Endothelial cell of umbilical vein (primary cell): ENCODE results near the gene WIPF3. TPM values are rescaled to one million over a fixed set of nuclear protein-coding genes. Genes with fewer than 3 reads are reported as not detected.

ENCODE experiments used
- BruUV-seq: library from RNA; stranded (reverse); fragments of 400-500 nt; replicated peaks from 2 replicates; lab custom pipeline; 2021; lab: Mats Ljungman, UMichigan
- CTCF ChIA-PET: fragments of 300-600, 350-600 bp; sonication (Branson Sonifier 250); formaldehyde crosslinking; loops from one replicate; lab custom pipeline; 2021; ENCODE audit warnings: antibody characterized with exemption, inconsistent platforms; lab: Charles Lee
- POLR2A ChIA-PET: fragments of 300-600, 350-600 bp; sonication (Branson Sonifier 250); formaldehyde crosslinking; loops from one replicate; lab custom pipeline; 2021; ENCODE audit warnings: antibody characterized with exemption, inconsistent platforms; lab: Charles Lee
- DNase-seq: peaks from one replicate; pipeline ENCODE4 v3.0.0-alpha.2; 2011; ENCODE audit warnings: low read depth, low spot score
- FAIRE-seq: peaks from 2 replicates; lab custom pipeline; 2011; peaks lifted over from hg19 to GRCh38; lab: Jason Lieb, UNC
- H2AFZ ChIP-seq: 2 replicates; pipeline ENCODE4 v1.6.0; 2012; ENCODE audit warnings: low read depth, low read length, control low read depth, inconsistent platforms
- H3K27ac ChIP-seq: 2 replicates; pipeline ENCODE4 v1.5.1; 2011; ENCODE audit warnings: low read depth, mild to moderate bottlenecking, control low read depth, low read length, moderate library complexity; ENCODE audit not compliant: insufficient read depth
- H3K27me3 ChIP-seq, 2 experiments: 2 replicates each; pipeline versions ENCODE4 v1.6.0 to v1.6.1; 2011; ENCODE audit warnings: low read length in 2 of 2, mixed read lengths in 1 of 2; ENCODE audit not compliant: control insufficient read depth in 2 of 2, insufficient read depth in 2 of 2
- H3K36me3 ChIP-seq, 2 experiments: 2 replicates in 1 of 2; 3 replicates in 1 of 2; pipeline ENCODE4 v1.5.1; 2011; ENCODE audit warnings: low read length in 2 of 2, mild to moderate bottlenecking in 1 of 2, moderate library complexity in 1 of 2; ENCODE audit not compliant: control insufficient read depth in 2 of 2, insufficient read depth in 2 of 2; ENCODE audit errors: extremely low read depth in 1 of 2
- H3K4me1 ChIP-seq: 3 replicates; pipeline ENCODE4 v1.5.1; 2011; ENCODE audit warnings: mild to moderate bottlenecking, low read length; ENCODE audit not compliant: control insufficient read depth, insufficient read depth; ENCODE audit errors: extremely low read depth
- H3K4me2 ChIP-seq: 2 replicates; pipeline ENCODE4 v1.6.1; 2011; ENCODE audit warnings: low read length, control low read depth, mixed read lengths; ENCODE audit not compliant: insufficient read depth
- H3K4me3 ChIP-seq, 3 experiments: fragments of 200-600 bp in 1 of 3; sonication (generic), shearing (Covaris generic) in 1 of 3; replicated peaks in 1 of 3; 2 replicates each; pipeline ENCODE4 v1.5.1; 2011 to 2016; ENCODE audit warnings: control low read depth in 3 of 3, low read length in 3 of 3, mild to moderate bottlenecking in 2 of 3, inconsistent platforms in 1 of 3, low read depth in 1 of 3, moderate library complexity in 1 of 3; ENCODE audit not compliant: insufficient read depth in 1 of 3
- H3K79me2 ChIP-seq: 2 replicates; pipeline ENCODE4 v1.6.0; 2012; ENCODE audit warnings: low read length, inconsistent platforms; ENCODE audit not compliant: control insufficient read depth, insufficient read depth
- H3K9ac ChIP-seq: replicated peaks from 2 replicates; pipeline ENCODE3; 2011; ENCODE audit warnings: low read length, control low read depth; ENCODE audit not compliant: insufficient read depth; ENCODE audit errors: extremely low read depth
- H3K9me1 ChIP-seq: replicated peaks from 3 replicates; pipeline ENCODE4 v1.6.0; 2011; ENCODE audit warnings: mild to moderate bottlenecking, low read length; ENCODE audit not compliant: control insufficient read depth, insufficient read depth; ENCODE audit errors: extremely low read depth
- H3K9me3 ChIP-seq: replicated peaks from 2 replicates; pipeline ENCODE4 v1.5.1; 2012; ENCODE audit warnings: low read length, inconsistent platforms; ENCODE audit not compliant: control insufficient read depth, insufficient read depth
- H4K20me1 ChIP-seq: replicated peaks from 2 replicates; pipeline ENCODE3; 2011; ENCODE audit warnings: mild to moderate bottlenecking, low read length; ENCODE audit not compliant: control insufficient read depth, insufficient read depth; ENCODE audit errors: extremely low read depth
- EZH2 ChIP-seq: IDR thresholded peaks from 2 replicates; pipeline ENCODE4 v1.6.1; 2012; ENCODE audit warnings: borderline replicate concordance, low read depth, mild to moderate bottlenecking, moderate library complexity, low read length, inconsistent platforms; ENCODE audit not compliant: severe bottlenecking
- FOS ChIP-seq: IDR thresholded peaks from 2 replicates; pipeline ENCODE4 v1.6.1; 2011; ENCODE audit warnings: mild to moderate bottlenecking, low read length, moderate library complexity, borderline replicate concordance; ENCODE audit not compliant: insufficient read depth
- GATA2 ChIP-seq: IDR thresholded peaks from 2 replicates; pipeline ENCODE4 v1.7.0; 2011; ENCODE audit warnings: low read depth, mild to moderate bottlenecking, moderate library complexity, mixed read lengths, low read length; ENCODE audit not compliant: insufficient read length, insufficient read depth
- JUN ChIP-seq: IDR thresholded peaks from 2 replicates; pipeline ENCODE4 v1.6.1; 2011; ENCODE audit warnings: borderline replicate concordance, low read depth; ENCODE audit not compliant: insufficient read length, insufficient read depth
- MYC ChIP-seq: IDR thresholded peaks from one replicate; pipeline ENCODE4 v1.6.1; 2011; ENCODE audit warnings: mild to moderate bottlenecking, low read depth, low read length
- POLR2A ChIP-seq: IDR thresholded peaks from 2 replicates; pipeline ENCODE4 v1.6.1; 2012; ENCODE audit warnings: low read depth, mild to moderate bottlenecking, control low read depth, low read length
- POLR2AphosphoS5 ChIP-seq: IDR thresholded peaks from 2 replicates; pipeline ENCODE4 v1.6.1; 2012; ENCODE audit warnings: low read depth, mild to moderate bottlenecking, control low read depth, low read length, moderate library complexity; ENCODE audit not compliant: insufficient read depth
- dilution Hi-C: fragments of 300-500 bp; cut with MboI; formaldehyde crosslinking; loops from one replicate; pipeline ENCODE4 v1.15.0; 2019; ENCODE audit warnings: low sequenced_read_pairs; ENCODE audit not compliant: extremely low pct_ligation_motif_present
- intact Hi-C: fragments of 100-400 bp; cut with micrococcal nuclease; formaldehyde crosslinking; loops from one replicate; pipeline ENCODE4 v1.10.0; 2022
- polyA plus RNA-seq, 4 experiments: library from polyadenylated mRNA; depleted of rRNA in 3 of 4; stranded (reverse) in 3 of 4; unstranded in 1 of 4; fragments of >200 nt; gene quantifications; 2 replicates each; pipeline versions ENCODE4 v1.2.1 to v1.2.3, GENCODE V29; 2011 to 2012; ENCODE audit warnings: missing spikeins in 1 of 4
- total RNA-seq: library from RNA; stranded (reverse); gene quantifications from 2 replicates; pipeline ENCODE4 v1.2.3, GENCODE V29; 2021
- TF ChIP-seq, protein P1 (sequence below): IDR thresholded peaks from 2 replicates; pipeline ENCODE4 v1.6.1; 2011; ENCODE audit not compliant: insufficient read depth, insufficient read length
- TF ChIP-seq, protein P2 (sequence below), 2 donors: IDR thresholded peaks; 1 replicate in 1 of 2; 2 replicates in 1 of 2; pipeline ENCODE4 v1.5.1; 2011; ENCODE audit warnings: low read length in 2 of 2, mild to moderate bottlenecking in 2 of 2, moderate library complexity in 2 of 2, control low read depth in 1 of 2, inconsistent platforms in 1 of 2, low read depth in 1 of 2; ENCODE audit not compliant: insufficient read depth in 1 of 2; ENCODE audit errors: extremely low read depth in 1 of 2

WIPF3 gene
- total and polyA plus RNA-seq, 2 donors (not counting 3 experiments of a cell fraction or from before 2014, with no cell fraction given): 0.01 to 0.35 TPM

DNA sequence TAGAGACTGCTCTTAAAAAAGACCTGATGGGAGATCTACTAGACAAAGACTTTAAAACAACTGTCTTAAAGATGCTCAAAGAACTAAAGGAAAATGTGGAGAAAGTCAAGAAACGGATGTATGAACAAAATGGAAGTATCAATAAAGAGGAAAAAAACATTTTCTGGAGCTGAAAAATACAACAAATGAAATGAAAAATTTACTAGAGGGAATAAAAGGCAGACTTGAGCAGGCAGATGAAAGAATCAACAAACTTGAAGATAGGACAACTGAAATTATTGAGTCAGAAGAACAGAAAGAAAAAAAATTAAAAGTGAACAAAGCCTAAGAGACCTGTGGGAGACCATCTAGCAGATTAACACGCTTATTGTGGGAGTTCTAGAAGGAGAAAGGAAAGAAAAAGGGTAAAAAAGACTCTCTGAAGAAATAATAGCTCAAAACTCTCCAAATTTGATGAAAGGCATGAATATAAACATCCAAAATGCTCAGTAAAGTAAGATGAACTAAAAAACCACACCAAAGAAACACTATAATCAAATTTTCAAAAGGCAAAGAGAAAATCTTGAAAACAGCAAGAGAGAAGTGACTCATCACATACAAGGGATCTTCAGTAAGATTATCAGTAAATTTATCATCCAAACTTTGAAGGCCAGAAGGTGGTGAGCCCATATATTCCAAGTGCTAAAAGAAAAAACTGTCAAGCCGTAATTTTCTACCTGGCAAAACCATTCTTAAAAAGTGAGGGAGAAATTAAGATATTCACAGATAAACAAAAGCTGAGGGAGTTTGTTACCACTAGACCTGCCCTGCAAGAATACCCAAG lies 100.1 kb downstream of the WIPF3 start:
- dilution Hi-C loops: no loop called here
- no peak overlapping the region for H2AFZ ChIP-seq
- peaks cover 2 to 3% of the 10 kb centered on the region in 2 experiments for H3K27me3 ChIP-seq
- no peak overlapping the region for H3K27ac ChIP-seq
- no peak overlapping the region for H3K4me2 ChIP-seq
- no peak overlapping the region for H3K4me3 ChIP-seq
- no peaks in the 10 kb centered on the region for H4K20me1 ChIP-seq
- no peaks in the 10 kb centered on the region for H3K9me1 ChIP-seq
- no peaks in the 10 kb centered on the region for H3K36me3 ChIP-seq
- CTCF ChIA-PET: interaction anchor here (1.0 to 2.2 kb wide), 2 partner anchors 15 to 158 kb away, joined by 3 to 7 read pairs; no protein-coding TSS in a partner anchor
- no peaks in the 10 kb centered on the region for H3K79me2 ChIP-seq
- H3K9ac ChIP-seq: no peak overlapping the region
- no peak for DNase-seq
- intact Hi-C loops: no loop called here
- TF ChIP-seq POLR2AphosphoS5 (no peak), MYC (no peak), JUN (no peak), POLR2A (no peak), FOS (no peak), EZH2 (no peak), GATA2 (no peak)
- TF ChIP-seq, protein P1, sequence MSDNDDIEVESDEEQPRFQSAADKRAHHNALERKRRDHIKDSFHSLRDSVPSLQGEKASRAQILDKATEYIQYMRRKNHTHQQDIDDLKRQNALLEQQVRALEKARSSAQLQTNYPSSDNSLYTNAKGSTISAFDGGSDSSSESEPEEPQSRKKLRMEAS: no peak
- TF ChIP-seq, protein P2, sequence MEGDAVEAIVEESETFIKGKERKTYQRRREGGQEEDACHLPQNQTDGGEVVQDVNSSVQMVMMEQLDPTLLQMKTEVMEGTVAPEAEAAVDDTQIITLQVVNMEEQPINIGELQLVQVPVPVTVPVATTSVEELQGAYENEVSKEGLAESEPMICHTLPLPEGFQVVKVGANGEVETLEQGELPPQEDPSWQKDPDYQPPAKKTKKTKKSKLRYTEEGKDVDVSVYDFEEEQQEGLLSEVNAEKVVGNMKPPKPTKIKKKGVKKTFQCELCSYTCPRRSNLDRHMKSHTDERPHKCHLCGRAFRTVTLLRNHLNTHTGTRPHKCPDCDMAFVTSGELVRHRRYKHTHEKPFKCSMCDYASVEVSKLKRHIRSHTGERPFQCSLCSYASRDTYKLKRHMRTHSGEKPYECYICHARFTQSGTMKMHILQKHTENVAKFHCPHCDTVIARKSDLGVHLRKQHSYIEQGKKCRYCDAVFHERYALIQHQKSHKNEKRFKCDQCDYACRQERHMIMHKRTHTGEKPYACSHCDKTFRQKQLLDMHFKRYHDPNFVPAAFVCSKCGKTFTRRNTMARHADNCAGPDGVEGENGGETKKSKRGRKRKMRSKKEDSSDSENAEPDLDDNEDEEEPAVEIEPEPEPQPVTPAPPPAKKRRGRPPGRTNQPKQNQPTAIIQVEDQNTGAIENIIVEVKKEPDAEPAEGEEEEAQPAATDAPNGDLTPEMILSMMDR (IDR thresholded peaks at IDR 0.05; ENCODE audit: extremely low read depth in 1 of 2, insufficient read depth in 1 of 2, low read depth in 1 of 2, low read length in 2 of 2): no peak
- H3K4me1 ChIP-seq: no peaks in the 10 kb centered on the region
- POLR2A ChIA-PET: no interaction called here
- no peaks in the 10 kb centered on the region for H3K9me3 ChIP-seq
- BruUV-seq: no TSS peak
- FAIRE-seq: no peak
